Colon (tissue), 2 donors: Measurements from ENCODE around the gene BPI.
"Not testable (repeated sequence)": the region's sequence is repeated elsewhere in the genome, so short reads cannot be mapped to it uniquely, and the experiment has no call there.

Source experiments
- FAIRE-seq: peaks from 2 replicates; lab custom pipeline; 2012; peaks lifted over from hg19 to GRCh38; lab: Jason Lieb, UNC
- donor health status: control.
- donor health status: control.

Gene BPI

DNA sequence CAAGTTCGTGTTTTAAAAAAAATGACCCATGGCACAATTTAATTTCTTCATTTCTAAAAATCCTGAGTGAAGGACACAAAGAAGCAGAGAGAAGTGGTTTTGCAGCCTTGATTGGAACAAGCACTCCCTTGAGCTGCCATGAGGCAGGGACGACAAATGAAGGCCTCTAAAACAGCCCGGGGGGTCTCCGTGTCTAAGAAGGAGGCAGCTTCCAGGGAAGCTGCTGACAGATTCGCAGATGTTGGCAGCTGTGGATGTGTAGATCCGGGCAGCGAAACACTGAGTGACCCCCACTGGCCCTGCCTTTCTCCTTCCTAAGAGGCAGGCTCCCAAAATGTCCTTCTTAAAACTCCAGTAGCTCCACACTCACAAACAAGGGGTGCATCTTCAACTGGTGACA, 32.8 kb downstream of the BPI start:
- FAIRE-seq, result no peak

DNA sequence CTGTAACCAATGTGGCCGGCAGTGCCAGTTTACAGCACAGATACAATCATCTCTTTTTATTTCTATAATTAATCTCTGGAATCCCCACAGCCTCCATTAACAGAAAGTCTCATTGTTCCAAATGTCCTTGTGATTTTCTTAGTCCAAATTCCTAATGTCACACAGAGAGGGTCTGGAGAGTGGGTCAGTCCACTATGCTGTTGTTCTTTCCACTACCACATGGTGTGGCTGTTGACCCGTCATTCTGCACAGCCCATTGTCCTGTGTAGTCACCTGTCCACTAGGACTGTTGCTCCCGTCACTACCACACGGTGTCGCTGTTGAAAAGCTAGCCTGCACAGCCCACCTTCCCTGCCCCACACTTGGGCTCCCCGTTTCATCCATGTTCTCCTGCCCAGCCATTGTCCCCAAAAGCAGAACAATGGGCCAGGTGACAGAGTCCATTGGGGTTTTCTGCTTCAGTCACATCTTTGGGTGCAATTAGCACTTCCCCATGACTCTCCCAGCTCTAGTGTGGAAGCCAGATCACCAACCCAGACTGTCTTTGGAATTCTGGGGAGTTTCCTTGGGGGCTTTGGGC, 33.7 kb downstream of the BPI start:
- FAIRE-seq, result no peak

DNA sequence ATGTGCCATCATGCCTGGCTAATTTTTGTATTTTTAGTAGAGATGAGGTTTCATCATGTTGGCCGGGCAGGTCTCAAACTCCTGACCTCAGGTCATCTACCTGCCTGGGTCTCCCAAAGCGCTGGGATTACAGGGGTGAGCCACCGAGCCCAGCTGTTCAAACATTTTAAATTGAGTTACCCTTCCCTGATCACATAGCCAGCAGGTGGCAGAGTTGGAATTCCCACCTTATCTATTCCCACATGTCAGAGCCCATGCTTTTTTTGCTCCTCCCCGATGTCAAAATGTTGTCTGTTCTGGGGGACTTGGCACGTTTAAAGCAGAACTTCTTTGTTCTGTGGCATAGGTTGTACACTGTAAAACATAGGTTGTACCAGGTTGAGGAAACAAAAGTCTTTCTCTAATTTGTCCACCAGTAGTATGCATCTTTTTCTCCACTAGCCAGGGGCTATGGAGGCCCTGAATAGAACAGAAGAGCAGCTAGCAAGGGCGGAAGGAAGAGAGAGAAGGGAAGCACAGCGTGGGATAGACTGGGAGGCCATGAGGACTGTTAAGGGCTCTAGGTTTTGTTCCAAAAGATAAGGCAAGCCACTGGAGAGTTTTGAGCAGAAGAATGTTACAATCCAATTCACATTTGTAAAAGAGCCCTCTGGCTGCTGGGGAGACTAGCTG, 35.0 kb downstream of the BPI start:
- FAIRE-seq, result no peak

DNA sequence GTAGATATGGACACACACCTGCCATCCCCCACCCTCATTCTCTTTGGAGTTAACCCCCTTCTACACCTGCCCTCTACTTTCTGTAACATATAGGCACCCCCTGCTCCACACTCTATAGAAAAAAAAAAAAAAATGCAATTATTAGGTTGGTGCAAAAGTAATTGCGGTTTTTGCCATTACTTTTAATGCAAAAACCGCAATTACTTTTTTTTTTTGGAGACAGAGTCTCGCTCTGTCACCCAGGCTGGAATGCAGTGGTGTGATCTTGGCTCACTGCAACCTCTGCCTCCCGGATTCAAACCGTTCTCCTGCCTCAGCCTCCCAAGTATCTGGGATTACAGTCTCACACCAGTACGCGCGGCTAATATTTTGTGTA, 35.6 kb downstream of the BPI start:
- not testable (repeated sequence) for FAIRE-seq

DNA sequence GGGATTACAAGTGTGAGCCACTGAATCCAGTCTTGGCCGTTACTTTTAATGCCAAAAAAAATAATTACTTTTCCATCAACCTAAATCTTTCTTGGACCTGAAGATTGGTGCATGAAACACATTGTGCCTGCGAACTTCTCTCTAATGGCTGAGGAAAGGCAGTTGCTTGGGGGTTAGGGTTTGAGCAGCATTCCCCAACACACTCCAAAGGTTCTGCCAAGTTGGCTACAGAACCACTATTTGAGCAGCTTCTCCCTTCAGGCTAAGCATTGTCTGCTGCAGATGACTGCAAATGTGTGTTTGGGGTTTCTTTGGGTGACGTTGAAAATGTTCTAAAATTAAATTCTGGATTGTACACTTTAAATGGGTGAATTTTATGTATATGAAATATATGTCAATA, 36.0 kb downstream of the BPI start:
- FAIRE-seq, result no peak

DNA sequence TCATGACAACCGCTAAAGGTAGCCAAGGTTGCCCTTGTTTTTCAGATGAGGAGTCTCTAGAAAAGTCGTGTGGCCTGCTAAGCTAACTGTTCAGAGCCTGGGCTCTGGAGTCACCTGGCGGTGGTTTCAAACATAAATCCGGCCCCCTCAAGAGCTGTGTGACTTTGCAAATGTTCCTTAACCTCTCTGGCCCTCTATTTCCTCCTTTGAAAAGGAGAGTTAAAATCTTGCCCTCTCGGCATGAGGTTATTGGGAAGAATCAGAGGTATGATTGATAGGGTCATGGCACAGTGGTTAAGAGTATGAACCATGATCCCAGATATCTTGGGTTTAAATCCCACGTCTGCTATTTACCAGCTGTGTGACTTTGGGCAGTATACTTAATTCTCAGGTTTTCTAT, 36.7 kb downstream of the BPI start:
- FAIRE-seq, result no peak

DNA sequence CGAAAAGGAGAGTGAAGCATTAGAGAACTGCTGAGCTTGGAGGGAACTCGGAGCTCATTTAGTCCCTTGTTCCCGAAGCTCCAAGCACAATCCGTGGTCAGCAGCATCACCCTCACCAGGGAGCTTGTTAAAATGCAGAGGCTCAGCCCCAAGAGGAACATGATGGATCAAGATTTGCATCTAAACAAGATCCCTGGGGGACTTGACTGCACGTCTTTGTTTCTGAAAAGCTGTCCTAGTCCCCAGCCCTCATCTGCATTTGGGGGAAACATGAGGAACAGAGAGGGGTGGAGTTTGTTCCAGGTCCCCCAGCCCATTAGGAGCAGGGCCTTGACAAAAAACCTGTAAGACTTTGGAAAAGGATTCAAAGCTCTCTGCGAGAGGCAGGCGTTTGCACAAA, 38.3 kb downstream of the BPI start:
- FAIRE-seq, result no peak

DNA sequence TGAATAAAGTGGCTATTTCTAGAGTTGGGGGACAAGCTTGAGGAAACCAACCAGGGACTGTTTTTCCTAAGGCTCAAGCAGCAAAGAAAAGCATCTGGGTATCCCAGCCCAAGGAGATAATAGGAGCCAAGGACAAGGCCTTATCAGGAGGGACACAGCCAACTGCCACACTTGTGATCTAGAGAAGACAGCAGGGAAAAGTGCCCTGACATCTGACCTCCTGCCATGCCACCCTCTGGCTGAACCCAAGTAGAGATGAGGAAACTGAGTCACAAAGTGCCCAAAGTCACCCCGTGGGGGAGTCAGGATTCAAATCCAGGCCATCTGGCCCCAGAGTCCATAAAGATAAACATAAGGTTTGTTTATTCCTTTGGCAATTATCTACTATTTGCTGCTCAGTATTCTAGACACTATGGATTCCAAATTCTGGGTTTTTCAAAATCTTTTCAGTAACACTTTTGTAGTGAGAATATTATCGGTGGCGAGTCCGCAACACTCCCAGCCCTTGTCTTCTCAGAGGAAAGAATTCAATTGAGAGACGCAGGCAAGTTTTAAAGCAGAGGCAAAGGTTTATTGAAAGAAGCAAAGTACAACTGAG, 38.9 kb downstream of the BPI start:
- FAIRE-seq, result no peak

DNA sequence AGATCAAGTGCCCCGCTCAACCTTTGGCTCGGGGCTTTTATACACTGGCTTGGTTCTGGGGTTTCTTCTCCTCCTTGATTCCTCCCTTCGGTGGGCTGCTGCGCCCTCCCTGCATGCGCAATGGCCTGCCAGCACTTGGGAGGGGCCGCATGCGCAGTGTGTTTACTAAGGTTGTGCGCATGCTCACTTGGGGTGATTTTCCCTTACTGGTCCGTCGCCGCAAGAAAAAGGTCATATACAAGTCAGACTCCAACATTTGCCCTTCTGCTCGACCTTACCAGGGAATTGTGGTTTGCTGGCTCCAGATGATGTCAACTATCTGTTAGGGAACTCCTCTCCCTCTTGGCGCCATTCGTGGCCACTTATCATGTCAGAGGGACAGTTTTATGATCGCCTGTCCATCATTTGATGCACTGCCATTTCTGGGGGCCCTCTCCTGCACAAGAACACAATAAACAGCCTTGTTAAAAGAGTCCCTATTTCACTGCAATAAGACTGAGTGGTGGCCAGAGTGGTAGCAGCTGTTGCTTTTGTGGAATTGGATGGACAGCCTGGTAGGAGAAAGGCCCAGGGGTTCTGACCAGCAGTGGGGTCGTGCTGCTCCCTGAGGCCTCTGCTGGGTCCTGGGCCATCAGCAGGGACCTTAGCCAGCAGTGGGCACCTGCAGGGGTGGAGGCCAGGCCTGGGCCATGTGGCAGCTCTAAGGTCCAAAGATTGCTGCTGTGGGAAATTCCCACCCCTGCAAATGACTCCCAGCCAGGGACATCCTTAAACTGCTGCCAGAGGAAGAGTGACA, 39.6 kb downstream of the BPI start:
- no peak for FAIRE-seq

DNA sequence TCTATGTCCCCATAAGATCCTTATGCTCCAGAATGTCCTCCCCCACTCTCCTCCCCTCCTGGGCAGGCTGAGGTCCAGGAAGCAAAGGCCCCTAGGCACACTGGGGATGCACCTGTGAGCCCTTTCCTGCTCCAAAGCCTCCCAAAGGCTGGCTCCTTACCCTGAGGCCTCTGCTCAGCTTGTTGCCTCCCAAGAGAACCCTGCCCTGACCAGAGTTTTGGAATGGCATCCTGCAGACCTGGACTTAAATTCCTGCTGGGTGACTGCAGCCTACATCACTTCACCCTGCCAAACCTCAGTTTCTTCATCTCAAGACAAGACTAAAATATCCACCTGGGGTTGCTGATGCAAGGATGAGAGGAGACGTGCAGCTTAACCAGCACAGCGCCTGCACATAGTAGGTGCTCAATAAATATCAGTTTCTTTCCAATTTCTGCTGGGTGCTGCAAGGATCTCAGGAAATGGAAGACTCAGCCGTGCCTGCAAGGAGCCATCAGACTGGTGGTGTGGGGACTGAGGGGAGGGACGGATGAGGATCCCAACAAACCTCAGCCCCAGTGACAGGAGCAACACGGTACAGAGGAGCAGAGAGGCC, 40.2 kb downstream of the BPI start:
- FAIRE-seq, result no peak

DNA sequence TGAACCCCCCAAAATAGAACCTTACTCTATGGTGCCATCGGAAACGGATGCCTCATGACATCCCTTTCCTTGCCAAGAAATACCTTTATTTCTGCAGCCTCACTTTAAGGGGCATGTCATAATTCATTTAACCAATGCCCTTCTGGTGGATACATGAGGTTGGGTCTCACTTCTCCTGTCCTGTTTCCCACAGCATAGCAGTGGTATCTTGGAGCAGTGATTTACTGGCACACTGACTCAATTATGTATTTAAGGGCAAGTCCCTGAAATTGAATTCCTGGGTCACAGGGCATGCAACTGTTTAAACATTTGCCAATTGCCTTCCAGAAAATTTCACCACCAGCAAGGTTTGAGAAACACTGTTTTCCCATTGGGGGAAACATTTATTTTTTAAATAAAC, 41.7 kb downstream of the BPI start:
- no peak for FAIRE-seq

DNA sequence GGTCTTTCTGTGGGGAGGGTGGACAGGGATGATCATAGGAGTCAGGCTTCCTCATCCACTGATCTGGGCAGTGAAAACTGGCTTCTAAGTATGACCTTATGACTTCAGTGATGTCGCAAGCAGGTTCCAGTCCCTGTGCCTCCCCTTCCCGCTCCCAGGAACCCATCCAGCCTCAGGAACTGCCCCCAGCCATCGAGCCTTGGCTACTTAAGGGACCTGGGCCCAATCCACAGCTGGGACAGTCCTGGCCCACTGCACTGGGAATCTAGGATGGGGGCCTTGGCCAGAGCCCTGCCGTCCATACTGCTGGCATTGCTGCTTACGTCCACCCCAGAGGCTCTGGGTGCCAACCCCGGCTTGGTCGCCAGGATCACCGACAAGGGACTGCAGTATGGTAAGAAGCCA, 42.3 kb downstream of the BPI start, which contains the start of gene LBP:
Gene LBP (plus strand): TSS at position 236 of the 405 bp plus-strand sequence. CDS start 35 bp downstream, at position 271.
- no peak for FAIRE-seq

DNA sequence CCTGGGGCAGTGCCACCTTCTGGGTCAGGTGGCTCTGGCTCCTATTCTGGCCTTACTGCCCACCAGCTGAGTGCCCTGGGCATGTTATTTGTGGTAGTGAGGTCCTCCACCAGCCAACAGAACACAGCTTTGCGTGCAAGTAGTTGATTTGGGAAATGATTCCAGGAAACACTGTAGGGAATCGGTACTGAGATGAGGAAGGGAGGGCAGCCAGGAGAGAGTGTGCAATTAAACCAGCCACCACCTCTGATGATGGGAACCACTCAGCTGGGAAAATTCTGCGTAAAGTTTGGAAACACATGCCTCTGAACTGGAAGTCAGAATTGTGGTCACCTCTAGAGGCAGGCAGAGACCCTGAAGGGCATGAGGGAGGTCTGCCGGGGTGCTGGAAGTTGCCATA, 42.8 kb downstream of the BPI start:
- no peak for FAIRE-seq

DNA sequence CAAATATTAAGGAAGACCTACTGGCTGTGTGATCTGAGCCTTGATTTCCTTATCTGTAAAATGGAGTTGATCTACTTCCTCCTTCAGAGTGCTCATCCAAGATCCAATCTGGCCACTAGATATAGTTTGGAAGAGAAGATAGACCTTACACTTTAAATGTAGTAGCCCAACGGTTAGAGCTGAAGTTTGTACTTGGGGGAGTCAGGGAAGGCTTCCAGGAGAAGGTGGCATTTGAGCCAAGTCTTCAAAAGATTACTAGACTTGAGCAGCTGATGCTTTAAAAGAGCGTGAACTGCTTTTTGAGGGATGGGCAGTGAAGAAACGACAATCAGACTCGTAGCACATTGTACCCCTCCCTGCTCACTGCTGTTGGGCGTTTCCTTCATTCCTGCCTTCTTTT, 45.9 kb downstream of the BPI start:
- FAIRE-seq, result no peak

DNA sequence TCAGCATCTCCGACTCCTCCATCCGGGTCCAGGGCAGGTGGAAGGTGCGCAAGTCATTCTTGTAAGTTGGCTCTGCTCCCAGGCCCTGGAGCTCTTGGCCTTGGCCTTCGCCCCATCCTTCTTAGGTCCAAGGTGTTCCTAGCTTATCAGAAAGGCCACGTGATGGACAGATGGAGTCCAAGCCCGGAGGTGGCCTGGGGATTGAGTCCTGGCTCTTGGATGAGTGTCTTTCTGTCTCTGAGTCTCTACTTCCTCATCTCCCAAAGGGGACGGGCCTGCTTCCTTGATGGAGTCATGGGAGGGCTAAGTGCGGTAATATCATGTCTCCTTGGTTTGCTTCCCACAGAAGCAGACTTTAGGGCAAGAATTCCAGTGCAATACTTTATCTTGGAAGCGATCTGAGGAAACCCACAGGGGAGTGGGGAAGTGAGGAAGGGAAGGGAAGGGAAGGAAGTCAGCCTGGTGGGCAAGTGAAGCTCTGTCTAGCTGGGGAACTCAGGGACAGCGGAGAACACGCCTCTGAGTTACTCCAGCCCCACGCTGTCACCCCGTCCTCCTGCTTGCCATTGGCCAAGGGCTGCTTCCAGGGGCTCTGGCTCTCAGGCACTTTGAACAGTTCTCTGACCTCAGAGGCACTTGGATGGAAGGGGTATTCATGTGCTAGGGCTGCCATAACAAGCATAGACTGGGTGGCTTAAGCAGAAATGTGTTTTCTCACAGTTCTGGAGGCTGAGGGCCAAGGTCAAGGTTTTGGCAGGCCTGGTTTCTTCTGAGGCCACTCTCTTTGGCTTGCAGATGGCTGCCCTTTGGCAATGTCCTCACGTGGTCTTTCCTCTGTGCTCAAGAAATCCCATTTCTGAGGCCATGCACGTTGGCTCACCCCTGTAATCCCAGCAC, 47.2 kb downstream of the BPI start:
- no peak for FAIRE-seq

DNA sequence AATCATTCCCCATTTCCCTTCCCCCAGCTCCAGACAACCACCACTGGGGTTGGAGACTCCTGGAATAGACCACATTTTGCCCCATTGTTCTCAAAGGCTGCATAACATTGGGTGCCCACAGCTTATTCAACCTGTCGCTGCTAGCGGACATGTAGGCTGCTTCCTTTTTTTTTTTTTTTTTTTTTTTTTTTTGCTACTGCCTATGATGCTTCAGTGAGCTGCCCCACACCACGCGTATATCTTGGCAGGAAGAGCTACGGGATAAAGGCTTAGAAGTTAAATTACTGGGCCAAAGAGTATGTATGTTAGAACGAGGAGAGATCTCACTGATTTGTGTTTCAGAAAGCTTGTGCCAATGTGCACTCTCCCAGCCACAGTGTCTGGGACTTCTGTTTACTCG, 49.4 kb downstream of the BPI start:
- FAIRE-seq, result no peak

DNA sequence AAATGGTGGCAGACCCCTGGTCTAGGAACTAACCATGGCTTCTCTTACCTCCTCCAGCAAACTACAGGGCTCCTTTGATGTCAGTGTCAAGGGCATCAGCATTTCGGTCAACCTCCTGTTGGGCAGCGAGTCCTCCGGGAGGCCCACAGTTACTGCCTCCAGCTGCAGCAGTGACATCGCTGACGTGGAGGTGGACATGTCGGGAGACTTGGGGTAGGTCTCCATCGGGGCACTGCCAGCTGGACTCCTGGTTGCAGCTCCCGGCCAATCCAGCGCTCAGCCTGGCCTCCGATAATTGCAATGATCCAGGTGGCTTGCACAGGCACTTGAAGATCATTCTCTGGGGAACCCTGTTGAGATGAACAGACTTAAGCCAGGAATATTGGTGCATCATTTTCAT, 50.3 kb downstream of the BPI start:
- no peak for FAIRE-seq

DNA sequence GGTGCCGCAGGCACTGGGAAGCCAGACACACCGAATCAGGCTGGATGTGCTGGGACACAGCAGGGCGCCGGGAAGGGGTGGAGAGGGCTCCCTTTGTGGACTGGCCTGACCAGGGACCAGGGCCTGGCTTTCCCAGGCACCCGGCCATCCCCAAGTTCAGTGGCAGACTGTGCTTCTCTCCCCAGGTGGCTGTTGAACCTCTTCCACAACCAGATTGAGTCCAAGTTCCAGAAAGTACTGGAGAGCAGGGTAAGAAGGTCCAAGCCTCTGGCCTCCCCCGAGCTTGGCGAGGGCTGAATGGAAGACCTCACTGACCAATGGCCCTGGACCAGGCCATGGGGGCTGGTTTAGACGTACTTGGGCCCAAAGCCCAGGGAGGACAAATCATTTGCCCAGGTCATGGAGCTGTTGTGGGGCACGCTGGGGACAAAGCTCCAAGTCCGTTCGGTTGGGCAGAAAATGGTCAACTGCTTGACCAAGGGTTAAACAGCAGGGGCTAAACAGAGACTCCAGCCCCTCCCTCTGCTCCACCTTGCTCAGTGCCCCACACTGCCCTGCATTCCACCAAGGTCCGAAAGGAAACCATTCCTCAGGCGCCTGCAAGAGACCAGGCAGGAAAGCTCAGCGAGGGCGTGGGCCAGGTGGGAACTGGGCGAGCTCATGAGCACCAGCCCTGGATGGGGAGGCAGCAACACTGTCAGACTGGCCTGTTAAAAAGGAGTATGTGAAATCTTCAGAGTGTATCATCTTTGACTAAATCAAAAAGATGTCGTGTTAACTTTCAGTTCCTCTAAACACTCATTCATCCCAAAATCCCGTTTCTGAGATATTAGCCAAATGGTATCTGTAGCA, 51.4 kb downstream of the BPI start:
- FAIRE-seq, result no peak

DNA sequence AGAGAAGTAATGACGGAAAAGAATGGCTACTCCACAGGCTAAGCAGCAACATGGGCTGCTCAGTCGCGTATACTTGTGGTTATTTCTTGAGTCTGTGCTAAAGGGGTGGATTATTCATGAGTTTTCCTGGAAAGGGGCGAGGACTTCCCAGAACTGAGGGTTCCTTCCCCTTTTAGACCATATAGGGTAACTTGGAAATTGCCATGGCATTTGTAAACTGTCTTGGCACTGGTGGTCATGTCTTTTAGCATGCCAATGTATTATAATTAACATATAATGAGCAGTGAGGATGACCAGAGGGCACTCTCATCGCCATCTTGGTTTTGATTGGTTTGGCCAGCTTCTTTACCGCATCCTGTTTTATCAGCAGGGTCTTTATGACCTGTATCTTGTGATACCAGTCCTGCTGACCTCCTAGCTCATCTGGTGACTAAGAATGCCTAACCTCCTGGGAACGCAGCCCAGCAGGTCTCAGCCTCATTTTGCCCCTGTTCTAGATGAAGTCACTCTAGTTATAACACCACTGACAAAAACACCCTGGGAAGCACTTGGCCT, 53.8 kb downstream of the BPI start:
- FAIRE-seq, result no peak

DNA sequence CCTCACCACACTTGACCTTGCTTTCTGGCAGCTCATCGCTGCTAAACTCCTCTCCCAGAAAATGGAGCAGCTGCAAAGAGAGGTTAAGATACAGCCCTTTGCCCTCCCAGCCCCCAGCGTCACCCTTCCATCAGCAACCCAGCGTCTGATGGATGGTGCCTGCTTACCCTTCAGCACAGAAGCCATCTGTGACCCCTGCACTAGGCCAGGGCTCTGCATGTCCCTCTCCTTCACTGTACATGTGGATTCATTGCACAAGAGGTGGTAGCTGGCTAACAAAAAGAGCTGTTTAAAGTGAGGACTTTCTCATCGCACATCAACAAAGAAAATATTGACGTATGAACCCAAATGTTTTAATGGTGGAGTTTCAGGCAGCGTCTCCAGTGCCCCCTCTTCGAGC, 54.6 kb downstream of the BPI start:
- FAIRE-seq, result no peak
